BE2C (cell line): ENCODE measurements around the gene ENTPD2. TPM values are rescaled to one million over a fixed set of nuclear protein-coding genes. Genes with fewer than 3 reads are reported as not detected.

ENCODE experiments used
- DNase-seq: peaks from one replicate; pipeline ENCODE4 v3.0.0-alpha.2; 2020
- H3K27me3 ChIP-seq: fragments of 250-450 bp; sonication (Bioruptor Pico); 2 replicates; pipeline ENCODE4 v1.5.1; 2020; ENCODE audit warnings: mild to moderate bottlenecking
- H3K36me3 ChIP-seq: fragments of 250-450 bp; sonication (Bioruptor Pico); 2 replicates; pipeline ENCODE4 v1.5.1; 2020; ENCODE audit warnings: mild to moderate bottlenecking
- H3K4me1 ChIP-seq: fragments of 250-450 bp; sonication (Bioruptor Pico); 2 replicates; pipeline ENCODE4 v1.5.1; 2020
- H3K4me3 ChIP-seq: 2 replicates; pipeline ENCODE4 v1.5.1; 2011; ENCODE audit warnings: low read depth, low read length
- H3K9me3 ChIP-seq: fragments of 250-450 bp; sonication (Bioruptor Pico); 2 replicates; pipeline ENCODE4 v1.5.1; 2020
- CTCF ChIP-seq: IDR thresholded peaks from 2 replicates; pipeline ENCODE4 v1.5.1; 2012; ENCODE audit warnings: mild to moderate bottlenecking, low read depth, low read length
- polyA plus RNA-seq: library from polyadenylated mRNA; unstranded; fragments of >200 nt; gene quantifications from one replicate; pipeline ENCODE4 v1.2.1, GENCODE V29; 2012; ENCODE audit warnings: low read depth, missing spikeins; ENCODE audit not compliant: insufficient read length, insufficient read depth

The ENTPD2 gene
- polyA plus RNA-seq = not detected

- no peaks in the 10 kb centered on the region for H3K9me3 ChIP-seq
- H3K4me1 ChIP-seq = peaks cover 15% of the 10 kb centered on the region
- no peaks in the 10 kb centered on the region for H3K36me3 ChIP-seq
- H3K4me3 ChIP-seq = no peak within 1 kb of the TSS
- DNase-seq = no peak
- peaks cover 5% of the 10 kb centered on the region; the same call in 1 of the 2 replicates for H3K27me3 ChIP-seq
- no peak for TF ChIP-seq CTCF
Observed at GRCh38 chr9:137053944-137054931, at the start of gene ENTPD2. Gene ENTPD2, minus strand, starts transcription at chr9:137054061. Its CDS starts 64 bp downstream, at chr9:137053997.

GRCh38 chr9:137103206-137103999 lies 49.5 kb upstream of the ENTPD2 start:
- Histone ChIP-seq H3K4me3 (no peak overlapping the region), H3K9me3 (no peaks in the 10 kb centered on the region), H3K27me3 (no peaks in the 10 kb centered on the region), H3K36me3 (peaks cover 56% of the 10 kb centered on the region), H3K4me1 (no peaks in the 10 kb centered on the region)
- TF ChIP-seq CTCF = no peak
- DNase-seq = no peak

- Histone ChIP-seq H3K27me3 (no peaks in the 10 kb centered on the region), H3K9me3 (no peaks in the 10 kb centered on the region), H3K4me3 (no peak overlapping the region), H3K36me3 (peaks cover 35% of the 10 kb centered on the region), H3K4me1 (no peaks in the 10 kb centered on the region)
- TF ChIP-seq CTCF = no peak
- no peak for DNase-seq
Observed at GRCh38 chr9:137099231-137099630, 45.4 kb upstream of the ENTPD2 start.

GRCh38 chr9:137097761-137098462 lies 44.1 kb upstream of the ENTPD2 start:
- Histone ChIP-seq H3K4me1 (no peaks in the 10 kb centered on the region), H3K9me3 (no peaks in the 10 kb centered on the region), H3K4me3 (no peak overlapping the region), H3K27me3 (no peaks in the 10 kb centered on the region), H3K36me3 (peaks cover 29% of the 10 kb centered on the region)
- TF ChIP-seq CTCF = no peak
- no peak for DNase-seq

GRCh38 chr9:137096785-137097546 lies 43.1 kb upstream of the ENTPD2 start:
- peaks cover 29% of the 10 kb centered on the region for H3K36me3 ChIP-seq
- H3K4me3 ChIP-seq = no peak overlapping the region
- no peaks in the 10 kb centered on the region for H3K4me1 ChIP-seq
- H3K9me3 ChIP-seq = no peaks in the 10 kb centered on the region
- no peak for TF ChIP-seq CTCF
- no peaks in the 10 kb centered on the region for H3K27me3 ChIP-seq
- DNase-seq = no peak
